Posterior cingulate gyrus (tissue), 11 donors: ENCODE measurements around the gene JAKMIP1.

ENCODE experiments used
- DNase-seq, 10 donors: peaks; one replicate each; pipeline versions ENCODE4 v3.0.0 to v3.0.0-alpha.2; 2020 to 2021; ENCODE audit warnings: mixed read lengths in 3 of 10
- intact Hi-C: fragments of 100-400 bp; cut with DNase I; formaldehyde crosslinking; loops from one replicate; pipeline ENCODE4 v1.15.1; 2023

Gene JAKMIP1

DNA sequence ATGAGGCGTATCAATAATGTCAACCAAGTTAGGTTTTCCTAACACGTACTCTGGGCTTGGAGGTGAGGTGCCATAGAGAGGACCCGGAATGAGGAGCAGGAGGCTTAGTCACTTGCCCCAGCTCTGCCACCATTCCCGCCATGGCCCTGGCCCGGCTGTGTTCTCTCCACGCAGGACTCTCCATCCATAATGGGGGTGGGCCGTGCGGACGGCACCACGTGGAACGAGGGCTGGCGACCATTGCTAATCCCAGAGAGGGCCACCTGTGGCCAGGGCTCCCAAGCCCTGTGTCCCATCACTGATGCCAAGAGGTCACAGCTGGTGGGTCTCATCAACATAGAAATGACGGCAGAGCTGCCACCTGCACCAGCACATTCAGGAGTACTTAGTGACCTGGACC lies 76.4 kb downstream of the JAKMIP1 start:
- intact Hi-C loops: no loop called here
- DNase-seq: peak in 2 of 10 donors; percentile 73 to 83

DNA sequence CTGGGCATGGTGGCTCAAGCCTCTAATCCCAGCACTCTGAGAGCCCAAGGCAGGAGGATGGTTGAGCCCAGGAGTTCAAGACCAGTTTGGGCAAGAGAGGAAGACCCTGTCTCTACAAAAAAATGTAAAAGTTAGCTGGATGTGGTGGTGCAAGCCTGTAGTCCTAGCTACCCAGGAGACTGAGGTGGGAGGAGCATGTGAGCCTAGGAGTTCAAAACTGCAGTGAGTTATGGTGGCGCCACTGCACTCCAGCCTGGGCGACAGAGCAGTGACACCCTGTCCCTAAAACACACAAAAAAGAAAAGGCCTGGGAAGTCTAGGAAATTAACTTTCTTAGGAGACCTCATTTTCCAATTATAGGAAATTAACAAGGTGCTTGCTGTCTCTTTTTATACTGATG lies 76.8 kb downstream of the JAKMIP1 start:
- intact Hi-C loops: no loop called here
- peak in 1 of 10 donors; percentile 47 for DNase-seq

DNA sequence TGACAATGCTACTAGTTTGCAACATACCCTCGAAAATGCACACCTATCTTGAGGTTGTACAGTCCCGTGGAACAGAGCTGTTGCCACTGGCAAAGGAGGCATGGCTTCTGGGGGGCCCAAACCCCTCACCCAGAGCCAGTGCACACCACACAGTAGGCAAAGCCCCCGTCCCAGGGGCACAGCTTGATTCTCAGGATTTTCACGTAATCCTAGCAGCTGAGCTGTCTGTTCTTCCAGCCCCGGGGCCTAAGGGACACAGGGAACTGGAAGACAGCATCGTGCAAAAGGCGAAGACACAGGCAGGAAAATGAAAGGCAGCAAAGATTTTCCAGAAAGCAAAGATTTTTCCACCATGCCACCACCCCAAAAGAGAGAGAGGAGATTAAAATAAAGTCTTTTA lies 77.2 kb downstream of the JAKMIP1 start:
- DNase-seq: peak in 2 of 10 donors; percentile 35 to 45
- intact Hi-C loops: no loop called here

DNA sequence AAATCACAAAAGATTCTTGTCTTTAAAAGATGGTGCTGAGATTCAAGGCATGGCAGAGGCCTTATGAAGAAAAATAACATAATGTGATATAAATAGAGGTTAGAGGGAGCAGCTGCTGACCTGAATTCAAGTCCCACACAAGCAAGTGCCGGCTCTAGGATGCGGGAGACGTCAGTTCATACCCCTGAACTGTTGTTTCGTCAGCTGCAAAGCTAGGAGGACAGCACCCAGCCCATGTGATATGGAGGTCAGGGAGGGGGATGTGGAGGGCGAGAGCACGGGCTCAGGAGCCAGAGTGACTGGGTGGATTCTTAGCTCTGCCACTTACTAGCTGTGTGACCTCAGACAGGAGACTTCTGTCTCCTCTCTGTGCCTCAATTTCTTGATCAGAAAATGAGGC lies 77.9 kb downstream of the JAKMIP1 start:
- intact Hi-C loops: no loop called here
- peak in 3 of 10 donors; percentile 28 to 55 (median 48) for DNase-seq

DNA sequence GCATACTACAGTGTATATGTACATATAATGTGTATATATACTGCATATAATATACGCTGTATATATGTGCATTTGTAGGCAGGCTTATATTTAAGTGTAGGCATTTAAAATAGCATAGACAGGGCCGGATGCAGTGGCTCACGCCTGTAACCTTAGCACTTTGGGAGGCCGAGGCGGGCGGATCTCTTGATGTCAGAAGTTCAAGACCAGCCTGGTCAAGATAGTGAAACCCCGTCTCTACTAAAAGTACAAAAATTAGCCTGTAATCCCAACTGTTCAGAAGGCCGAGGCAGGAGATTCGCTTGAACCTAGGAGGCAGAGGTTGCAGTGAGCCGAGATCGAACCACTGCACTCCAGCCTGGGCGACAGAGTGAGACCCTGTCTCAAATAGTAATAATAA lies 78.4 kb downstream of the JAKMIP1 start:
- DNase-seq: no peak
- intact Hi-C loops: no loop called here

DNA sequence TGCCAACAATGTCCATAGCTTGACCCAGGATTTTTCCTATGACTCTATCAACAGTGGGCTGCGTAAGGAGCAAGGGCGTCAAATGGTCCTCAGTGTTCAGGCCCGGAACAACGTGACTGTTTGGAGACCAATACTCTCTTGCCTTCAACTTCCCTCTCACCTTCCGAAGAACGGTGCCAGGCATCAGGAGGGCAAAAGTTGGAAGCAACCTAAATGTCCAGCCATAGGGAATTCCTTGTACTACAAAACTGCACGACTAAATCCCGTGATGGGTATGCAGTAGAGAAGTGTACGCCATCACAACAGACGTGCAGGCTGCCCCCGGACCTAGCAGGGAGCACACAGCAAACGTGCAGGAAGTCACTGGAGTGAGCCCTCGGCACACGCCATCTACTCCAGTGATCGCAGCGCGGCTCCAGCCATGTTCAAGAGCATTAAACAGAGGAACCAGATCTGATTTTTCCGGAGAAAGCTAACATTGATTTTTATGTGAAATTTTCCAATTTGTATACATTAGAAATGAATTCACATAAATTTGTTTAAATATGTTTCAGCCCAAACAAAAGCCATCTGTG lies 79.0 kb downstream of the JAKMIP1 start:
- DNase-seq: peak in 1 of 10 donors; percentile 62
- intact Hi-C loops: no loop called here

DNA sequence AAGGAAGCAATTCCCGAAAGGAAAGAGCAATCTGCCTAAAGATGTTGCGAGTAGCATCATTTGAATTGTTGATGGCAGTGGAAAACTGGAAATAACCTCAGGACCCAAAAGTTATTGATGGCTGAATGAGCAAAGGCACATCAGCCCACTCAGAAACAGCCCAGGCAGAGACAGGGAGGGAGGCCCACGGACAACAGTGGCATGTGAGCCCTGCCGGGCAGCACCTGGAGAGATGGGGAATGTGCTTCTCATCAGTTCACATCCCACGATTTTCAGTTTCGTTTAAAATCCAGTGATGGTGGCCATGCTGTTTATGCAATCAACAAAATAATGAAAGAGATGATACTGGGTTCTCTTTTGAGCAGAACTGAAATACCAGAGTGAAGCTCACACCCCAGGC lies 80.0 kb downstream of the JAKMIP1 start:
- intact Hi-C loops: no loop called here
- DNase-seq: peak in 1 of 10 donors; percentile 52

DNA sequence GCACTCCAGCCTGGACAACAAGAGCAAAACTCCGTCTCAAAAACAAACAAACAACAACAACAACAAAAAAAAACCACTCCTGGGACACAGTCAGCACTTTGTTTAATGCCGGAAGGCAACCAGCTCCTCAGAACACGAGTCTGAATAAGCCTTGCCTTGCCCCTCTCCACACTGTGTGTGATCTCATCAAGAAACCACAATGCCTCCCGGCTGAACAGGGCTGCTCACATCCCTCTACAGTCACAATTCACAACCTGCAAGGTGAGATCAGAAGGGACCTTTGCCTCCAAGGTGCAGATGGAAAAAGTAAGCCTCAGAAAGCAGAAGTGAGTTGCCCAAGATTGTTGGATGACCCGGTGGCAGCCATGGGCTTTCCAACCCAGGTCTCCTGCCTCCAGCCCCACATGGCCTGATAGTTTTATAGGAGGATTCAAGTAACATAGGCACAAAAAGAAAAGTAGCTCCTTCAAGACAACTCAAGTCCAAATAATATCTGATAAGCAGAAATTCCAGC lies 80.8 kb downstream of the JAKMIP1 start:
- intact Hi-C loops: no loop called here
- DNase-seq: no peak

DNA sequence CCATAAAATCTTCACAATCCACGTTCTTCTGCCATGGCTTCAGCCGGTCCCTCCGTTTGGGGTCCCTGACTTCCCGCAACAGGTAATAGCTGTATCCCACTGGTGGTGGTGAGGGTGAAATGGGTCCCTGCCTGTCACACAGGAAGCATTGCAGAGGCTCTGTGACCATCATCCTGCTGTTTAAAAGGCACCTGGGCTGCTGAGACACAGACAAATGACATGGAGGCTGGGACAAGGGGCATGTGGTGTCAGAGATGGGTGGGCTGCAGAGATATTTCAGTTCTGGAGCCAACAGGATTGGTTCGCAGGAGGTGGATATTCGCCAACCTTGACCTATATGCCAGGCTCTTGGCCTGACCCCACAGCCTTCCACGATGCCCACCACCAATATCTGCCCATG lies 82.1 kb downstream of the JAKMIP1 start:
- intact Hi-C loops: no loop called here
- no peak for DNase-seq

DNA sequence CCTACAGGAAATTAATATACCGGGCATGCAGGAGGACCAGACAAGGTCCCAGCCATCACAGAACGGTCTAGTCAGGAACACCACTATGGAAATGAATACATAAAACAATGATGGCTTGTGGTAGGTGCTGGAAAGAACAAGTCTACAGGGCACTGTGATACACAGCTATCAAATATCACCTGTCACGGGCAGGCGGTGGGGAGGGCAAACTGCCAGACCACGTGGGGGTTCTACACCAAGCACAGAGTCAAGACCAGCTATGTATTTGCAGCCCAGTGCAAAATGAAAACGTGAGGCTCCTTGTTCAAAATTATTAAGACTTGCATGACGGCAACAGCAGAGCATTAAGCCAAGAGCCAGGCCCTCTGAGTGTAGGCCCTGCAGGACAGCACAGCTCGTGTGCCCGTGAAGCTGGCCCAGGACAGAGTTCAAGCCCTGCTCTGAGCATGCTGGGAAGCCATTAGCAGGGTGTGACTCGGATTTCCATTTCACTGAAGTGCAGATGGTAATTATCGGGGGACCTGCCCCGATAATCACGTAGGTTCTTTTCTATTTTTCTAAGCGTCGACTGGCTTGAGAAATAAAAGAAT lies 83.6 kb downstream of the JAKMIP1 start:
- intact Hi-C loops: no loop called here
- peak in 1 of 10 donors; percentile 57 for DNase-seq

DNA sequence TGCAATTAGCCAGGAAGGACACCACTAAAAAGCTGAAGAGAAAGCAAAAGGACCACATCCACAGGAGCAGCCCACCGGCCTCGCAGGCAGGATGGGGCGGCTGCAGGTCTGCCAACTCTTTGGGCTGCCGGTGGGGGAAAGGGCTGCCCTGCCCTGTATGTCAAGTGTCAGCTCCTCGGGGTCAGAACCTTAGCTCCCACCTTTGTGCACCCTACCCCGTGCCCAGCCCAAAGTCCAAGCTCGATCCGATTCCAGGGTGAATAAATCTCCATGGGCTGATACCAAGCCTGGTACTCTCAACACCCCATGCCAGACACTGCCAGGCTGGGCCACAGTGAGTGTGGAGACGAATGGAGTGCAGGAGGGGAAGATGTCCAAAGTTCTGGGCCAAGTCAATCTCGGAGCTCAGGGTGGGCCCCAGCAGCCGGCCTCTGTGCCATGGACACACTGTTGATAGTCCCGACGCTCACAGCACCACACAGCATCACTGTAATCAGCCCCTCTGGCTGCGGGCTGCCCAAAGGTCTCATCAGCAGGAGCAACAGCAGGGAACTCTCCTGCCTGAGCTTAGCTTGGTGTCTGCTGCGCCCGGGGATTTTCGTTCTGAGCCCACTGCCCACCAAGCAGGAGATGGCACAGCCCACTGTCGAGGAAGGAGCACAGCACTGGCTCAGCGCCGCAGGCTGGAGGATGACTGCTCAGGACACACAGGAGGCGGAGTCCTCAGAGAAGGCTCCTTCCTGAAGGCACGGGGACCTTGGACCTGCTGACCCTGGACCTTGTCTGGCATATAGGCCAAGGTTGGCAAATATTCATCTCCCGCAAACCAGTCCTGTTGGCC lies 84.4 kb downstream of the JAKMIP1 start:
- intact Hi-C loops: no loop called here
- DNase-seq: peak in 2 of 10 donors; percentile 79 to 82

DNA sequence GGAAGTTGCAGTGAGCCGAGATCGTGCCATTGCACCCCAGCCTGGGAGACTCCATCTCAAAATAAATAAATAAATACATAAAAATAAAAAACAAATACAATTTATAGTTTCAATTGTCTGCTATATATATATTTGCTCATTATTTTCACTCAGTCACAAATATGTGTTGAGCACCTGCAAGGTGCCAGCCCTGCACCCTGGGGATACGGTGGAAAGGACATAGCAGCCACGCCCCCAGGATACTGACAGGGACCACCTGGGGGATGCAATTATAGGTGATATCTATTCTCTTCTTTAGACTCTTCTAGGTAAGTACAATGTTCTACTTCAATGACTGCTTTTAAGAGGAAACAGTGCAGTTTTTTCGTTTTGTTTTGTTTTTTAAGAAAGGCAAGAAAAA lies 85.0 kb downstream of the JAKMIP1 start:
- intact Hi-C loops: no loop called here
- DNase-seq: peak in 1 of 10 donors; percentile 33

DNA sequence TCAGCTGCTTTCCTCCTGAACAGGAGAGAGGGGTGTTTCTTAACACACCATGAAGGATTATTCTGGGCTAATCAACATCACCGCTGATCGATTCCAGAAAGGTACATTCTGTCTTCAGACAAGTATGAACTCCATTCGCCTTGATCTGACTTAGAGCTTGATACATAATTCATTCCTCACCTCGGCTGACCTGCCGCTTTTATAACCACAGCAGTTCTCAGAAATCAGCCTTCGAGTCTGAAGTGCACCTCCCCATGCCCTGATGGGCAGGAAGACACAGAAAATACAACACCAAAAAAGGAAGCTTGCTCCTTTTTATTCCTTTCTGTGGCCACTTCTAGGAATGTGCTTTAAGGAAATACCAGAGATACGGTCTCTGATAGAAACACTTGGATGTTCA lies 85.7 kb downstream of the JAKMIP1 start:
- DNase-seq: no peak
- intact Hi-C loops: no loop called here

DNA sequence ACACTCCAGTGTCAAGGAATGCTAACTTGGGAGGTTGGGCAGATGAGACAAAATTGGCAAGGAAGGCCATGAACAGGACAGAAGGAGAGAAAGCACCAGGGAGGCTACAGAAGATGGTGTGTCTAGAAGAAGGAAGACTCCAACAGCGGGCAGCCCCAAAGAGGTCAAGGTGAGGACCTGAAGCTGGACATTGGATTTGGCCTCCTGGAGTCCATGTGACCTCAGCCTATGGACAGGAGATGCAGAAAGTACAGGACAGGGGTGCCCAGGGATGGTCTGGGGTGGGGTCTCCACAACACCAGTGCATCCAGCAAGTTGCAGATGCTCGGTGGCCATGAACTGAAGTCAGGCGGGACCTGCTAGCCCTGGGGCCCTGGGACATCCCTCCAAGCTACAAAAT lies 86.2 kb downstream of the JAKMIP1 start:
- DNase-seq: peak in 1 of 10 donors; percentile 70
- intact Hi-C loops: no loop called here

DNA sequence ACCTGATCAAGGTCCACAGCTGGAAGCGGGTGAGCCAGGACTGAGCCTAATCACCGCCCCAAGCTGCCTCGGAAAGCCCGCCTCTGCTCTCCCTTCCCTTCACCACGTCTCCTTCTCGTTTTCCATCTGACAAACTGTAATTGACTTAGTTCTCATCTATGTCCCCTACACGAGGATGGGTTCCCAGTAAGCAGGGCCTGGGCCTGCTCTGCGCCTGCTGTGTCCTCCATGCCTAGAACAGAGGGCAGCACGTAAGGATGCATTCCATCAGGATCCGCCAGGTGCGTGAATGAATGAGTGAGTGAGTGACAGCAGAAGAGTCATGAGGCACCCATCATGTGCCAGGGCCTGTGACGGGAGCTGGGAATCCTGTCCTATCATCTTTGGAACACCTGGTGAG lies 86.7 kb downstream of the JAKMIP1 start:
- DNase-seq: peak in 2 of 10 donors; percentile 48 to 54
- intact Hi-C loops: no loop called here

DNA sequence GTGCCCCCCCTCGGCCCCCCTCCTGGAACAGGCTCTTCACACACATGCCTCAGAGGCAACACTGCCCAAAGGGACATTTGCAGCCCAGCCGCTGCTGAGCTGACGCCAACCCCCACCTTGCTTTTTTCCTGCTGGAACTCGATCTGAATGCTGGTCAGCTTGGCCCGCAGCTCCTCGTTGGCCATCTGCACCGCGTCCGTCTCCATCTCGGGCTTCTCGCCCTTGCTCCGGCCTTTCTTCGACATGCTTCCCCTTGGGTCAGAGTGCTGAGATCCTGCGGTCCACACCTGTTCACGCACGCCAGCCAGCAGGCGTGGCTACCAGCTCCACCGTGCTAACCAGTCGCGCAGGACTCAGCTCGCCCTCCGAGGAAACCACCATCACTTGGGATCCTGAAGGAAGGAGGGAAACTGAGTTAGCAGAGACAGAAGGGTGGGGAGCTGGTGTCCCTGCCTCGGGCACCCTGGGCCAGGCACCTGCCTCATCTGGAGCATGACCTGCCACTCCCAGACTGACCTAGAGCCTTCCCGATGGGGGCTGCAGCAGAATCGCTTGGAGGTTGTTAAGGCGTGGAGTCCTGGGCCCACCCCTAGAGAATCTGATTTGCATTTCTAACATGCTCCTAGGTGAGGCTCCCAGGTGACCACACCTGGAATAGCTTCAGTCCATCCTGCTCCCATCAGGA lies 87.6 kb downstream of the JAKMIP1 start:
- intact Hi-C loops: no loop called here

DNA sequence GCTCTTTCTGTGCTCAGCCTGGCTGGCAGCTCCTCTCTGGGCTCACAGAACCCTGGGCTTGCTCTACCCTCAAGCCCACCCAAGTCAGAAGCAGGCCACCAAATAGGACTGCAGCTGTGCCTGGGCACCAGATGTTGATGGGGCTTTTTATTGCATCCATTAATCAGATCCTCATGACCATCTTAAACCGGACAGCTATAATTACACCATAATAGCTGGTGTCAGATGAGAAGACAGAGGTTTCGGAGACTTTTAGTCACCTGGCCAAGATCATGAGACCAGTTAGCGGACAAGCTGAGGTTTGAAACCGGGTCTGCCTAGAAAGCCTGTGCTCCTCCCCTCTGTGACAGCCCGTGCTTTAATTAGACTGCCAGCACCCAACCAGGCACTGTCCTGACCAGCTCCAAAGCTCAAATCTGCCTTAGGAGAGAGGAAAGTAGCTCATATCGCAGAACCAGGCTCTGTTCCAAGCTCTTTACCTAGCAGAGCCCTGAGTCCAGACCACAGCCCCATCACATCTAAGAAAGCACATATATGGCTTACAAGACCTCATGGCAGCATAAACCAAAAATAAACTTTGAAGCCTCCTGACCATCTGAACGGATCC lies 88.9 kb downstream of the JAKMIP1 start:
- peak in 1 of 10 donors; percentile 18 for DNase-seq
- intact Hi-C loops: no loop called here

More for the DNA sequence above, 87.6 kb downstream of the JAKMIP1 start:
- DNase-seq: peak in 2 of 10 donors; percentile 62 to 80

DNA sequence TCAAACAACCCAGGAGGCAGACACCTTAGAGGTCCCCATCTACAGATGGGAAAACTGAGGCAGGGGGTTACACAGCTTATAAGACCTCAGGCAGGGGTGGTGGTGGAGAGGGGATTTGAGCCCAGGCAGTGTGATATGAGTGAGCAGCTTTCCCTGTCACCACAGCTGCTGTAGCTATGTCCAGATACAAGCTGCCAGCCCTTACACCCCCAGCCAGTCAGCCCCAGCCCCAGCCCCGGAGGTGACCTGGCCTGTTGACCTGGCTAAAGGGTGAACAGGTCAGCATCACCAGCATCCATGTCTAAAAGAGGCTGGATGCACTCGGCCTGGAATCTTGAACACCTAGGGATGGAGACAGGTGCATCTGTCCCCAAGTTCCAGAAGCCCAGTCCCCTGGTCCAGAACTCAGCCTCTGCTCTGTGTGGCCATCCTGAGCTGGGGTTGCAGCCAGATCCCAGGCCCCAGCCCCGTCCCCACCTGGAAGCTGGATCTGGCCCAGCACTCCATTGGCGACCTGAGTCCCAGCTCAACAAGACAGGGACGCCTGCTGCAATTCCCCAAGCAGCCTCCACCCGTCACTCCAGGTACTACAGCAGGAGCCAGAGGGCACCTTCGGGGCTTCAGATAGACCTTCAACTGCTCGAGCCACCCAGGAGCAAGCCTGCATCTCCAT lies 89.5 kb downstream of the JAKMIP1 start:
- intact Hi-C loops: no loop called here

DNA sequence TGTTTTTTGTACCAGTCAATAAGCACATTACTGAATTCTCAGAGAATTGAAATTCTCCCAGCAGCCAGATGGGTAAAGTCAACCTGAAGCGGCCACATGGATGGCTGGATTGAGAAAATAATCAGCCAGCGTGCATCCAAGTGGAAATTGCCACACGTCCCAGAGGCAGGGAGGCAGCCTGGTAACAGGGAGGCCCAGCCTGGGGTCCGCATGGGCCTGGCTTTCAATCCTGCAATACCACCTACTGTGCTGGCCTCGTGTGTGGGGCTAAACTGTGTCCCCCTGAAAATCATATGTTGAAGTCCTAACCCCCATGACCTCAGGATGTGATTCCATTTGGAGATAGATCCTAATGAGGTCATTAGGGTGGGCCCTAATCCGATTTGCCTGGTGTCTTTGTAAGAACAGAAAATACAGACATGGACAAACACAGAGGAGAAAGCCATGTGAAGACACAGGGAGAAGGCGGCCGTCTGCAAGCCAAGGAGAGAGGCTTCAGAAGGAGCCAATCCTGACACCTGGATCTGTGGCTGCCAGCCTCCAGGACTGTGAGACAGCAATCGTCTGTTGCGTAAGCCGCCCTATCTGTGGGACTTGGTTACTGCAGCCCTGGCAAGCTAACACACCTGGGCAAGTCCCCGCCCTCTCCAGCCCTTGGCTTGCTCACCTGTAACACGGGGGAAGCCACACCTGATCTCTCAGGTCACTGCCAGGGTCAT lies 90.3 kb downstream of the JAKMIP1 start:
- DNase-seq: peak in 2 of 10 donors; percentile 78 to 84
- intact Hi-C loops: no loop called here

More for the DNA sequence above, 89.5 kb downstream of the JAKMIP1 start:
- DNase-seq: peak in 1 of 10 donors; percentile 74
